Activated CD8-positive, alpha-beta memory T cell treated with anti-CD3 and anti-CD28 coated beads, Interleukin-2, amount 50 U/mL, for 4 hours (primary cell): ENCODE data around the gene CDR2L.

Experiments
- DNase-seq: peaks from one replicate; pipeline ENCODE4 v3.0.0-alpha.2; 2020

Gene CDR2L

DNA sequence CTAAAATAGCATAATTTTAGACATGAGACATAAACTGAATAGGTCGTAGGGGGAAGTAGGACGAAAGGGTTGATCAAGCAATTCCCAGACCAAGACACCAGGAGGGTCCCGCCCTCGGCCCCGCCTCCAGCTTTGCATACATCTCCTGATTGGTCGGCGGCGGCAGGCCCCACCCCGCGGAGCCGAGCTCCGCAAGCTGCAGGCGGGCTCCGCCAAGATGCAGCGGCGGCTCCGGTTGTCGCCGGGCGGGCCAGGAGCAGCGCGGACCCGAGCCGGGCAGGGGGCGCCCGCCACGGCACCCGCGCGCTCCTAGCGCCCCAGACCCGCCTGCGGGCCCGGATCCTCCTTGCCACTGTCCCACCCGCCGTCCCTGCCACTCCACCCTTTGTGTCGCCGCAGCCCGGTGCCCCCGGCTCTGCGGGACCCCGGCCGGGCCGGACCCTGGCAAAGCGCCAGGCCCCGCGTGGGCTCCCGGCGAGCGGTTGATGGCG is at the start of gene CDR2L:
TSS of gene CDR2L (plus strand) at position 215 of the 491 bp plus-strand sequence. CDS start 412 bp downstream, outside the sequence.
- peak; percentile 93 for DNase-seq

DNA sequence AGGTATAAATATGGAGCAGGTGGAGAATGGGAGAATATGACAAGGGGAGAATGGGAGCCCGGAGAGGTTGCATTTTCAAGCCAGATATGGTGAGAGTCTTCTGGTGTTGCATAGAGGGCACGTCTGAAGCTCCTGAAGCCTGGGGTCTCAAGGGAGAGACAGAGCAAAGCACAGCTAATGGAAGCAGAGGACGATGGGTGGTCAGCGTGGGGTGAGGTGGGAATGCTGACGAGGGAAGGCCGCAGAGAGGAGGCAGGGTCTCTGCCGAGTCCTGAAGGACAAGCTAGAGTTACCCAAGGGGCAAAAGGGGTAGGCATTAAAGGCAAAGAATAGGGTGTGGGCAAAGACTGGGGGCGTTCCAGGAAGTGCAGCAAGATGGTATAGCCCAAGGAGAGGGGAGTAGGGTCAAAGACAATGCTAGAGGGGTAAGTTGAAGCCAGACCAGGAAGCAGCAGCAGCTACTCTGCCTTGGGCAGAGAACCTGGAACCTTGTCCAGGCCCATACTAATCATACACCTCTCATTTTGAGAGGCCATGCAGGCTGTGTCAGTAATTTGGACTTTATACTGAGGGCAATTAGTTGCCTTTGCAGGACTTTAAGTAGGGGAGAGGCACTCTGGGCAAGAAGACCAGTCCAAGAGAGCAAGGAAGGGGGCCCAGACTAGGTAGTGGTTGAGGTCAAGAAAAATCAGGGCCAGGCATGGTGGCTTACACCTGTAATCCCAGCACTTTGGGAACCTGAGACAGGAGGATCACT is 49.1 kb upstream of the CDR2L start:
- no peak for DNase-seq

DNA sequence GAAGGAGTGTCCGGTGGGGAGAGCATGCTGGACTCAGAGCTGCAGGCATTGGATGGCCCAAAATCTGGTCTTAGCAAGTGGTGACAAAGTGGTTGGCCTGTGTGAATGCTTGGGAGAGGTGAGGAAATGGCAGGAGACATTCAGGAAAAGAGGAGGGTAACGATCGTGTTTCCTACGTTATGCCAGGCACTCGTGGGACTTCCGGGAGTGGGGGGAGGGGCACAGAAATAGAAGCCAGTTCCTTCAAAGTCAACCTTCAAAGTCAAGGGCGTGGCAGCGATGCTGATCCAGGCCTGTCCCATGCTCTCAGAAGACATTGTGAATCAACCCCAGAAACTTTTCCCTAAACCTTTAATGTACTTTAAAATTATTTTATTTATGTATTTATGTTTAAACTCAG is 47.9 kb upstream of the CDR2L start:
- no peak for DNase-seq

DNA sequence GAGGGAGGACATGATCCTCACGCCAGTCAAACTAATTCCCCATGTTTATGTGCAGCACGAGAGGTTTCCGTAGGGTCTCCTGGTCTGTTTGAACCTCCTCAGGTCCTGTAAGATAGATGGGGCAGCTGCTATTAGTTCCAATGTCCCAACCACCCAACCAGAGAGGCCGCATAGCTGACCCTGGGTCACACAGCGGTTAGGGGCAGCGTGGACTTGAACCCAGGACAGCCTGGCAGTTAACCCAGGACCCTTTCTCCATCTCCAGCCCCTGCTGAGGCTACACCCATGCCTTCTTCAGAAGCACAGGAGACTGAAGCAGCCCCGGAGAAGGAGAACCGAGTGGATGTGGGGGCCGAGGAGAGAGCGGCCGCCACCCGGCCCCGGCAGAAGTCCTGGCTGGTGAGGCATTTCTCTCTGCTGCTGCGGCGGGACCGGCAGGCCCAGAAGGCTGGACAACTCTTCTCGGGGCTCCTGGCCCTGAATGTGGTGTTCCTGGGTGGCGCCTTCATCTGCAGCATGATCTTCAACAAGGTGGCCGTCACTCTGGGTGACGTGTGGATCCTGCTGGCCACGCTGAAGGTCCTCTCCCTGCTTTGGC is 46.2 kb upstream of the CDR2L start:
- DNase-seq, result no peak

DNA sequence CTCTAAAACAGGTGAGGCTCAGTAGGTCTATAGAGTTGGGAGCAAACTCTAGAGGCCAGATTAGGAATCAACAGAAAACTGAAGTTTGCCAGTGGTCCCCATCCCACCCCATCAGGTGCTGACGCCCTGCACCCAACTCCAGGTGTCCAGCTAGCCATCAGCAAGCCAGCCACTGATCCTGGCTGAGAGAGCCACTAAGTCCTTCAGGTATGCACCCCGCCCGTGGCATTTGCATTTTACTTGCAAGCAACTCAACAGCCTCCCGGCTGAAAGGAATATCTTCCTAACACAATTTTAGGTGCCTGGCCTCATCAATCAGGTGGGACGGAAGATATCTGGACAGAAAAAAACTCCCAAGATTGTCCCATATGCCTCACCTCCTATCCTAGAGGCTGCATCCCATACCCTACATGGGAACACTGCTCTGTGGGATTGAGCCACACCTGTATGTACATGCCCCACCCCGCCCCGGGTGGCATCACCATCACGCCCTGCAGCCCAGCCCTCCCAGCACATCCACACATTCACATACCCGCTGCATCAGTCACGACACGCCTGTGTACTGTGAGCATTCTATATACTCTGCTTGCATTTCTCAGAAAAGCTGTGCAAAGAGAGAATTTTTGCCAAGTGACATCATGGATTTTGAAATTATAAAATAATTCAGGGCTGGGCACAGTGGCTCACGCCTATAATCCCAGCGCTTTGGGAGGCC is 43.5 kb upstream of the CDR2L start:
- DNase-seq, result no peak

DNA sequence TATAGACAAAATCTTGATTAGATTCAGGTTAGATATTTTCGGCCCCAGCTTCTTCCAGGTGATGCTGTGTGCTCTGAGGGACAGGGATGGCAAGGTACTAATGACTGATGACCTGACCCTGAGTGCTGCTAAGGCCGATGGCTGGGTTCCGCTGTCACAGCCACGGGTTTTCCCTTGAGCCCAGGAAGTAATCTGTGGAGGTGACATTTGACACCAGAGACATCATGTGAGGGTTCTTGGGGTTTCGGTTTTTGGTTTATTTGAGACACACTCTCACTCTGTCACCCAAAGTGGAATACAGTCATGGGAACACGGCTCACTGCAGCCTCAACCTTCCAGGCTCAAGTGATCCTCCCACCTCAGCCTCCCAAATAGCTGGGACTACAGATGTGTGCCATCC is 41.9 kb upstream of the CDR2L start:
- no peak for DNase-seq

DNA sequence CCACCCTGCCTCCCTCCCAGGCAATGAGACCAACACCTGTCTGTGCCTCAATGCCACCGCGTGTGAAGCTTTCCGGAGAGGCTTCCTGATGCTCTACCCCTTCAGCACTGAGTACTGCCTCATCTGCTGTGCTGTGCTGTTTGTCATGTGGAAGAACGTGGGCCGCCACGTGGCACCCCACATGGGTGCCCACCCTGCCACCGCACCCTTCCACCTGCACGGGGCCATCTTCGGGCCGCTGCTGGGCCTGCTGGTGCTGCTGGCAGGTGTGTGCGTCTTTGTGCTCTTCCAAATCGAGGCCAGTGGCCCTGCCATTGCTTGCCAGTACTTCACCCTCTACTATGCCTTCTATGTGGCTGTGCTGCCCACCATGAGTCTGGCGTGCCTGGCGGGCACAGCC is 40.8 kb upstream of the CDR2L start:
- DNase-seq, result no peak

DNA sequence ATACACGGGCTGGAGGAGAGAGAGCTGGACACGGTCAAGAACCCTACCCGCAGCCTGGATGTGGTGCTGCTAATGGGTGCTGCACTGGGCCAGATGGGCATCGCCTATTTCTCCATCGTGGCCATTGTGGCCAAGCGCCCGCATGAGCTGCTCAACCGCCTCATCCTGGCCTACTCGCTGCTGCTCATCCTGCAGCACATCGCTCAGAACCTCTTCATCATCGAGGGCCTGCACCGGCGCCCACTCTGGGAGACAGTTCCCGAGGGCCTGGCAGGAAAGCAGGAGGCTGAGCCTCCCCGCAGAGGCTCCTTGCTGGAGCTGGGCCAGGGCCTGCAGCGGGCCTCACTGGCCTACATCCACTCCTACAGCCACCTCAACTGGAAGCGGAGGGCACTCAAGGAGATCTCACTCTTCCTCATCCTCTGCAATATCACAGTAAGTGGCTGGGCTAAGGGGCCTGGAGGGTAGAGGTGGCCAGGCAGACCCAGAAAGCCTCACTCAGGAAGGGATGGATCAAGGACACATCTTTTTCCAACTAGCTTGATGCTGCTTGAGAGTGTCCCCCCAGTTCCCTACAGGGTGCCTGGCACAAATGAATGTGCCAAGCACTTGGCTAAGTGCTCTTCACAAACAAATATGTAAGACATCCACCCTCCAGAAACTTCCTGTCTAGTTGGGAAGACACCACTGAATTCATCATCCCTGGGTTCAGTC is 40.2 kb upstream of the CDR2L start:
- DNase-seq, result no peak

DNA sequence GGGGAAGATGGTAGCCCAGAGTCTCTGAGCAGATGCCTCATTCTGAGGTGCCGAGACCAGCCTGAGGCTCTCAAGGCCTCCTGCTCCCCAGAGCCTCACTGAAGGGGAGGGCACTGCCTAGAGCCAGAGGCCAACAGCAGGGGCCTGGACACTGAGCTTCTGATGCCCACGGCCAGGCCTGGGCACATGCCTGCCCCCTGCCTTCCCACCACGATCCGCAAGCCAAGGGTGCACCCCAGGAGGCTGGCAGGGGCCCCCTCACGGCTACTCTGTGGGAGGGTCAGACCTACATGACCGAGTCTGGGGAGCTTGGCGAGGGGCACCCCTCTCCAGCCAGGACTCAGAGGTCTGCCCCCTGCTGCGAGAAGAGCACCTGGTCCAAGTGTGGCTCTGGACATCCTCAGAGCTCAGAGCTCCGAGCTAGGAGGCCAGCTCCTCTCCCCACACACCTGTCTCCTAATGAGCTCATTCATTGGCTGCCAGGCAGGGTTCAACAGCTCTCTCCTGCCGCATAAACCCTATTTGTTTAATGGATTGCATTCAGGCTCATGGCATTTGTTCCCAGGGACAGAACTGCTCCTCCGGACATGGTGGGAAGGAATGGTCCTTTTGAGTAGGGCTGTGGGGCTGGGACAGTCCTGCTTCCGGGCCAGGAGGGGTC is 37.8 kb upstream of the CDR2L start:
- no peak for DNase-seq

DNA sequence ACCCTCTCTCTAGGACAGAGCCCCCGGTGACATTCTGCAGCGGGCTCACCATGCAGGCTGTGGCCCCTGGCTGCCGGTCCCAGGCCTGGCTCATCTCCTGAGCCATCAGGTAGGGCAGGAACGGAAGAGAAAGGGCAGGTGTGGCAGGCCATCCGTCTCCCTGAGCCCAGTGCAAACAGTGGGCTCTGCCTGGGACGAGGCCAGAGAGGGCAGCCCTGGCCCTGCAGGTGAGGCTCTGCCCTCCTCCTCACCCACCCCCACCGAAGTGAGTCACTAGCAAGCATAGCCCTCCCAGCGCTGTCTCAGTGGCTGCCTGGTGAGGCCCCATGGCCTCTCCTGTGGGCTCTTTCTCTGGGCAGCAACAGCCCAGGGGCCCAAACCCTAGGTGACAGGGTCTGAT is 37.2 kb upstream of the CDR2L start:
- DNase-seq, result no peak

DNA sequence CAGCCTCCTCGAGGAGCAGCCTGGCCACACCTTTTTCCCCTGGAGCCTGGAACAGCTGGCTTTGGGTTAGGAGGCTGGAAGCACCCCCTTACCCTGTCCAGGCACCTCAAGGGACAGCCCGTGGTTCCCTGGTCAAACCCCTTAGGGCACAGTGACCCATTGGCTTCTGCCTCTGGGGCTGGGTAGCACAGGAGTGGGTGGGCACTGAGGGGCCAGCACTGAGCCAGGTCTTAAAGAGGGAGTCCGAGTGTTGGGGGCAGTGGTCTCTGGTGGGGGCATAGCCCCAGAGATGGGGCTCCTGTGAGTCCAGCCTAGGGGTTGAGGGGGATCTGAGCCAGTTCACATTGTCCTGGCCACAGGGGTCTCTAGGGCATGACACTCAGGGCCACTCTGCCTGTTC is 36.4 kb upstream of the CDR2L start:
- DNase-seq, result no peak

DNA sequence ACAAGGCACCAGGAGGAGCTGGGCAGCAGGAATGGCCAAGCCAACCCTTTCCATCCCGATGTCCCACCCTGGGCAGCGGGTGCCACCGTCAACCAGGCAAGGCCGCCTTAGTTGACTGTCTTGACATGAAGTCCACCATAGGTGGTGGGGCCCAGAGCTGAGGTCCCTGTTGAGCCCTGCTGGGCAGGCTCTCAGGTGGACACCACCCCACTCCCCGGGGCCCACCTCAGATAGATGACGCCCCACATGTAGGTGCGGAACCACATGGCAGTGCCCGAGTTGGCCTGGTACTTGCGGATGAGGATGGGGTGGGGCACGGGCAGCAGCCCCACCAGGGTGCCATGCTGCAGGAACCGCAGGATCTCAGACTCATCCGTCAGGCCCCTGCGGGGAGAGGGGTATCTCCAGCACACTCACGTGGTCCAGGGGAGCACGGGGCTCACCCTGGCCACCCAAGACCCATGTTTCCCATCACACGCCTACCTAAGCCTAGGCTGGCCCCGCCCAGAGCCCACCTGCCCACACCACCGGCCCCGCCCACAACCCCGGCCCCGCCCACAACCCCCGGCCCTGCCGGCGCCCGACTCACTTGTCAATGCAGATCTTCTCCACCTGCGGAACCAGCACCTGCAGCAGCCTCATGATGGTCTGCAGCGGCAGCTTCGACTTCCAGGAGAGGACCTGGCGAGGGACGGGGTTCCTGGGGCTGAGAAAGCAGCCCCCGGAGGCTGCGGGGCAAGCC is 35.6 kb upstream of the CDR2L start:
- DNase-seq, result no peak

DNA sequence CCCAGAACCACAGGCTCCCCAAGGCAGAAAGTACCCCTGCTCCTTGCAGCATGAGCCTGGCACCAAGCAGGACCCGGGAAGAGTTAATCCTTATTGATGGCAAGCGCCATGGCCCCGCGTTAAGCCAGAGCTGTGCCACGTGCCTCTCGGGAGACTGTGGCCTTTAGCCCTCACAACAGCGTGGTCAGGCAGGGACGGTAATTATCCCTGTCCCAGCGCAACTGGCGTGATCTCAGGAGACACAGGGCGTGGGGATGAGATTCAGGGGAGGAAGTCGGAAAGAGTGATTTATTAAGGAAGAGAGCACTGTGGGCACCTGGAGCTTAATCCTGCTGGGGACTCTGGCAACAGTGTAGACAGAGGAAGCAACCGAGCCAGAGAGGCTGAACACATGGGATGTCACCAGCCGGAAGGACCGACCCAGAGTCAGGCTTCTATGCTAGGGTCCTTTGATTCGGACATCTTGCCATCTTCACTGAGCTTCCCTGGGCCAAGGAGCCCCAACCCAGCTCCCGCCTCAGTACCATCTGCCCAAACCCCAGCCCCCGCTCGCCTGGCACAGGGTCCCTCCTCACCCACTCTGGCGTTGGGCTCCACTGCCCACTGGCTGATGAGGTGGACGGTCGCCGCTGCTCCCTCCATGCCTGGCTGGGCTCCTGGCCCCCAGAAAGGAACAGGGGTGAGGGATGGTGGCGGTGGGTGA is 34.9 kb upstream of the CDR2L start:
- no peak for DNase-seq

DNA sequence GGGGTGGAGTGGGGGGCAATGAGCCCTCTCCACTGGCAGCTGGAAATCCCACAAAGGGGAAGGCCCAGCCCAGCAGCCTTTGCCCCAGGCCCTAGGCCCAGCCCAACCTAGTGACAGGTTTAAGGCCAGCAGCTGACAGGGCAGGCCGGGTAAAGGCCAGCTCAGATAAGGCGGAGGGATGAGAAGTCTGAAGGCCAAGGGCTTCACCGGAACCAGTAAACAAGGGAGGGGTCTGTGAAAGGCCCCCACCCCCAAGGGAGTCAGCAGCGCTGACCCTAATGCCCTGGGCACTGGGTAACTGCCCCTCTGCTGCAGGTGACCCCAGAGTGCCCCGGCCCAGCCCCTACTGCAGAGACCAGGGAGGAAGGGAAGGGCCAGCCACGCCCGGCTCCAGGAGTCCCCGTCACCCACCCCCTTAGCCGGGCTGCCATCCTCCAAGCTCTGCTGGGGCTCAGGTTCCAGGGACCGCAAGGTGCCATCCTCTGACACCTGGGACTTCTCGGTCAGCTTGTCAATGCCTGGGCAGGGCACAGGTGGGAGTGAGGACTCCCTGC is 34.2 kb upstream of the CDR2L start:
- no peak for DNase-seq

DNA sequence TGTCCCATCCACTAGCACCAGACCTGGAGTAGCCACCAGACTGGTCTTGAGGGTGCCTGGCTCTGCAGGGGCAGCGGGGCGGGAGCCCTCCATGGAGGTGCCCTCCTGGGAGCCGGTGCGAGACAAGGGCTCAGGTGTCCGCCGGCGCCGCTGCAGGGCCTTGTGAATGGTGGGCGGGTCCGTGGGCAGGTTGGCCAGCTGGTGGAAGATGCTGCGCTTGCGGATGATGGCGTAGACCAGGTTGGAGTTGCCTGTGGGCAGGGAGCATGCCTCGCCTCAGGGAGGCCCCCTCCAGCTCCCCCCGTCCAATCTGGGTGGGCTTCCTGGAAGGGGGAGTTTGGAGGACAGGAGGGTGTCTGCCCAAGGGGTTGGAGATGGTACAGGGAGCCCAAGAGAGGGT is 33.3 kb upstream of the CDR2L start:
- DNase-seq, result no peak

DNA sequence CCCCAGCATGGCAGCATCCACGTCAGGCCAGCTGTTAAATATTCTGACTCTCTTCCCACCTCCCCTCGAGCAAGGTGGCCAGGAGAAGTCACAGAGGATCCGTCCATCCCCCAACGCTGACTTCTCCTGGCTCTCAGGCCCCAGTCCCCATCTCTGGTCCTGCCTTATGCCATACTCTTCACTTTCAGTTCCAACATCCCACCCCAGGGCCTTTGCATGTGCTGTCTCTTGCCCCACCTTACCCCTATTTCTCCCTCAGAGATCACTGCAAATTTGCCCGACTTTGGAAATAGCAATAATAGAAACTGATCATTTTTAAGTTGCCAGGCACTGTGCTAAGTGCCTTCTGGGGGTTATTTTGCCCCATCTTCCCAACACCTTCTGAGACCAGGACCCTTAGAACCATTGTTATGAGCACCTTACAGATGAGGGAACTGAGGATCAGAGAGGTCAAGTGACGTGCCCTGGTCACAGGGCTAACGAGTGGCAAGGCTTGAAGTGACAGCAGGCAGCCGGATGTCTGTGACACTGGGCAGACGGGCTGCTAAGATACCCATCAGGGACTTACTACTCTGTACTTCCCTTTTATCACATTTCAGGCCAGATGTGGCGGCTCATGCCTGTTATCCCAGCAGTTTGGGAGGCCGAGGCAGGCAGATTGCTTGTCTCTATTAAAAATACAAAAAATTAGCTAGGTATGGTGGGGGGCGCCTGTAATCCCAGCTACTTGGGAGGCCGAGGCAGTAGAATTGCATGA is 32.6 kb upstream of the CDR2L start:
- no peak for DNase-seq

DNA sequence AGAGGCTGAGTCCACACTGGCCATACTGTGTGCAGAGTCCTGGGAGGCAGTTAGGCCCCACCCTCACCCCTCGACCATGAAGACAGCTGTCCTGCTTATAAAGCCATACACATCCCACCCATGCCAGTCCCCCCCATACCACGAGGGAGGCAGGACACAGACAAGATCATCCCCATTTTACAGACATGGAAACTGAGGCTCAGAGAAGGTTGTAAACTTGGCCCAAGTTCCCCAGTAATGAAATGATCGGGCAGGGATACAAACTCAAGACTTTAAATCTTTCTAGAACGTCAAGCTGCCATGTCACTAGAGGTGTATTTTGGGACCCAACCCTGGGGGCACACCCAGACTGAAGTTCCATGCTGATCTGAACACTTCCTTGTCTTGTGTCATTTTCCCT is 31.3 kb upstream of the CDR2L start:
- DNase-seq, result no peak

DNA sequence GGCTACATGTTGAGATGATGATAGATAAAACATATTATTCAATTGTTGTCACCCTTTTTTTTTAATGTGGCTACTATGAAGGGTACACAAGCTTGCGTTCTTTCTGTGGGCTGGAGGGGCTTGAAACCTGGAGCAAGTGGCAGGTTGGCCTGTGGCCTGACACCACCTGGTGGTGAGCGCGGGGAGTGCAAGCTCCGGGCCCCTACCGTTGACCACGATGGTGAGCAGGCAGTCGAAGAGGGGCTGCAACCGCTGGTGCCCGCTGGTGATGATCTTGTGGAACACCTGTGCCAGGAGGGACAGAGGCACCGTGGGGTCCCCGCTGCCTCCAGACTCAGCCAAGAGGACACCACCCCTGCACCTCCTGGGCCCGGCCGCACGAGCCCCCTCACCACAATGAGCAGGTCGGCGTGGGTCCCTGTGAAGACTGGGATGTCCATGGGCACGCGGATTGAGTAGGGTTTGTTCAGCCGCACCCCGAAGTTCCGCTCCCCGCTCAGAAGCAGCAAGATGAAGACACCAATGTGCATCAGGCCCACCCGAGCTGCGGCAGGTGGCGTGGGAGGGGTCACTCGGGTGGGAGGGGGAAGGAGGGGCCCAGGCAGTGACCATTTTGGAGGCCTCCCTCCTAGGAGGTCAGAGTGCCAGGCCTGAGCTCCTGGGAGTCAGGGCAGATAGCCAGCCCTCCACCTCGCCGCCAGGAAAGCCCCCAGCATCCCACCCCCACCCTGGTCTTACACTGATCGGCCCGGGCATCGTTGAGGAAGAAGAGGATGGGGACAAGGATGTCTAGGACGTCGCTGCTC is 29.3 kb upstream of the CDR2L start:
- peak; percentile 85 for DNase-seq

DNA sequence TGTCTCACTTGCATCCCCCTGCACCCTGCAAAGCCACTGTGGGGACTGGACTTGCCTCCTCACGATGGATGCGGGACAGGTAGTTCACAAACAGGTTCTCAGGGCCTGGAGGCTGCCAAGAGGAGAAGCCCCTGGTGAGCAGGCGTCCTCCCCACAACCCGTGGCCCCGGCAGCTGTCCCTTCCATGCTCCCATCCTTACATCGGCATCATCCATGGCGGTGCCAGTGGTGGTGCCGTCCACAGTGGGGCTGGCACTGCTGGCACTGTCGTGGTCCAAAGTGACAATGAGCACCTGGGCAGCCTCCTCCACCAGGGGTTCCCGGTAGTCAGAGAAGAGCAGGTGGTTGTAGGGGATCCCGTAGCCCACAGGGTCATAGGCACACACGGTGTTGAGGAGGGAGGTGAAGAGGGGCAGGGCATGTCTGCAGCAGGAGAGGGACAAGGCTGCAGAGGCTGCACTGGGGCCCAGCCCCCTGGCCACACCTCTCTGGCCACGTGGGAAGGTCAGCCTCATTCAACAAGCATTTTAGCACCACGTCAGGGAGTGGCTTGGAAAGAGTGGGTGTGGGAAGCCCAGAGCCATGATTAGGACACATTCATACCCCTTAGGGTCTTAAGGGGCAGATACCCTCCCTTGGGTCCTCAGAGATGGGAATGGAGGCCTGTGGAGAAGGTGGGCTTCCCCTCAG is 27.5 kb upstream of the CDR2L start:
- DNase-seq, result no peak
